ENCODE measurements around the gene NOS1AP. TPM values are rescaled to one million over a fixed set of nuclear protein-coding genes. Genes with fewer than 3 reads are reported as not detected.

Gene NOS1AP
- total RNA-seq, 1 donor from 2014 or later: 0.34 TPM

GRCh38 chr1:162370161-162370560 is 300.7 kb downstream of the NOS1AP start:
- no peak for DNase-seq

GRCh38 chr1:162370721-162371120 is 301.2 kb downstream of the NOS1AP start:
- no peak for DNase-seq

GRCh38 chr1:162371611-162372010 is 302.1 kb downstream of the NOS1AP start:
- DNase-seq: no peak

GRCh38 chr1:162372159-162373071 is 302.9 kb downstream of the NOS1AP start:
- no peak for DNase-seq

GRCh38 chr1:162373072-162373427 is 303.6 kb downstream of the NOS1AP start:
- DNase-seq: no peak

GRCh38 chr1:162373541-162374260 is 304.2 kb downstream of the NOS1AP start:
- peak; percentile 36 for DNase-seq

- DNase-seq: no peak
Observed at GRCh38 chr1:162374406-162374805, 304.9 kb downstream of the NOS1AP start.

GRCh38 chr1:162375463-162375862 is 306.0 kb downstream of the NOS1AP start:
- DNase-seq: no peak

GRCh38 chr1:162376691-162377090 is 307.2 kb downstream of the NOS1AP start, which contains the start of gene SPATA46:
SPATA46 (minus strand) TSS chr1:162376854; CDS start chr1:162376790, 64 bp downstream.
- no peak for DNase-seq

- no peak for DNase-seq
Observed at GRCh38 chr1:162380061-162380846, 310.8 kb downstream of the NOS1AP start.

GRCh38 chr1:162381383-162381782 is 311.9 kb downstream of the NOS1AP start, which contains the start of gene C1orf226:
C1orf226 (plus strand) TSS chr1:162381728; CDS start chr1:162381902, 174 bp downstream.
- DNase-seq: no peak

- DNase-seq: no peak
Observed at GRCh38 chr1:162381941-162382750, 312.7 kb downstream of the NOS1AP start.

GRCh38 chr1:162383091-162383490 is 313.6 kb downstream of the NOS1AP start:
- no peak for DNase-seq

- no peak for DNase-seq
Observed at GRCh38 chr1:162383516-162383915, 314.0 kb downstream of the NOS1AP start.

- DNase-seq: no peak
Observed at GRCh38 chr1:162384116-162384515, 314.6 kb downstream of the NOS1AP start.

GRCh38 chr1:162384601-162385279 is 315.2 kb downstream of the NOS1AP start:
- no peak for DNase-seq

- no peak for DNase-seq
Observed at GRCh38 chr1:162385280-162385623, 315.8 kb downstream of the NOS1AP start.

GRCh38 chr1:162385702-162386101 is 316.2 kb downstream of the NOS1AP start:
- no peak for DNase-seq

GRCh38 chr1:162386292-162387225 is 317.1 kb downstream of the NOS1AP start:
- no peak for DNase-seq
